ENCODE results near the gene EFHC1.

- no peak for TF ChIP-seq ZNF12 (CRISPR knock-in tag; IDR thresholded peaks at IDR 0.05)
- no peak for TF ChIP-seq RNF2 (conservative IDR thresholded peaks at IDR 0.05; ENCODE audit: low read depth)
- no peak for TF ChIP-seq RFXAP (CRISPR knock-in tag; IDR thresholded peaks at IDR 0.05; ENCODE audit: borderline replicate concordance)
- no peak for TF ChIP-seq LCORL (IDR thresholded peaks at IDR 0.05)
- no peak for TF ChIP-seq LCORL (CRISPR knock-in tag; IDR thresholded peaks at IDR 0.05)
- no peak for TF ChIP-seq MAZ (IDR thresholded peaks at IDR 0.05; ENCODE audit: borderline replicate concordance, low read depth, low read length)
- no peak for TF ChIP-seq MAZ (CRISPR knock-in tag; IDR thresholded peaks at IDR 0.05; ENCODE audit: low read depth)
- no peak for TF ChIP-seq IRF2 (CRISPR knock-in tag; IDR thresholded peaks at IDR 0.05)
- TF ChIP-seq SMARCC2 (IDR thresholded peaks at IDR 0.05) = no peak
These were observed 144.7 kb downstream of the EFHC1 start for GRCh38 chr6:52564856-52565255.
